ENCODE results near the gene CD47. TPM values are rescaled to one million over a fixed set of nuclear protein-coding genes. Genes with fewer than 3 reads are reported as not detected.

Gene CD47
- total RNA-seq, 3 donors from 2014 or later = 68.5 to 83.0 (median 73.2) TPM

DNA sequence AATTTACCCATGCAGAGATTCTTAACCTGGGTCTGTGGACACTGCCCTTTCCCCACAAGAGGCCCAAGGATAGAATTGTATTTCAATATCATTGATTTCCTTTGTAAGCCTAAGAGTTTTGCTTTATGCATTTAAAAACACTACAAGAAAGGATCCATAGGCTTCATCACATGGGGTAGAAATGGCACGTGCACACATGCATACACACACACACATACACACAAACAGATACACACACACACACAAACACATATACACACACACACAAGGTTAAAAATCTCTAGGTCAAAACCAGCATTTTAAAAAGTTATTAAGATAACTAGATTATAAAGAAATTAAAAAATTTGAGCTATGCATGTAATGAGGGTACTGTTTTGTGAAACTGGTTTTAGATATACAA, 35.5 kb upstream of the CD47 start:
- Histone ChIP-seq H3K4me1 (ENCODE audit: low read depth) (no peaks in the 10 kb centered on the region), H3K4me3 (no peak overlapping the region), H3K36me3 (ENCODE audit: low read depth) (no peaks in the 10 kb centered on the region), H3K9me3 (no peaks in the 10 kb centered on the region)
- intact Hi-C loops (cut with DNase I, micrococcal nuclease) = no loop called here
- DNase-seq (no peak), ATAC-seq (no peak)
- TF ChIP-seq CTCF (IDR thresholded peaks at IDR 0.05) = no peak

DNA sequence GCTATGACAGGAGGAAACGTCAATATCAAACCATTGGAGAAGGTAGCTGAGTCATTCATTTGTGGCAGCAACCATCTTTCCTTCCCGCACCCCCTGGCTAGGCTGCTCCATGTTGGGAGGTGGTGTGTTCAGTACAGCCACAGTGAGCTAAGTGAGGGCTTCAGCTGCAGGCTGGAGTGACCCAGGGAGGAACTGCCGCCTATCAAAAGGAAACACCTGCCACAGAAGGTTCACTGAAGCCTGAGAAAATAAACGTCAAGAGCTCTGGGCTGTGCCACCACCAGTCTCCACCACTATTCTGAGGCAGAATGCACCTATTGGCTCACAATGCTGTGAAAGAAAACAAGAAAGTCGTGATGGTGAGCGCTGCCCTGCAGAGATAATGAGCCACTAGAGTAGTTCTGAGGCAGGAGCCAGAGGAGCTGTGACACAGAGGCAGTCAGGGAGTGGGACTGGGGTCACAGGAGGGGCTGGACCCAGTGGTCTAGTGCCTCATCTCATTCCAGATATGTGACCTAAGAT, 34.8 kb upstream of the CD47 start:
- ATAC-seq (peak; percentile 72), DNase-seq (peak; percentile 20 to 64 (median 34))
- intact Hi-C loops (cut with DNase I, micrococcal nuclease) = no loop called here
- H3K36me3 ChIP-seq (ENCODE audit: low read depth) = no peaks in the 10 kb centered on the region
- H3K4me3 ChIP-seq = no peak overlapping the region
- no peaks in the 10 kb centered on the region for H3K4me1 ChIP-seq (ENCODE audit: low read depth)
- H3K9me3 ChIP-seq = no peaks in the 10 kb centered on the region
- no peak for TF ChIP-seq CTCF (IDR thresholded peaks at IDR 0.05)

DNA sequence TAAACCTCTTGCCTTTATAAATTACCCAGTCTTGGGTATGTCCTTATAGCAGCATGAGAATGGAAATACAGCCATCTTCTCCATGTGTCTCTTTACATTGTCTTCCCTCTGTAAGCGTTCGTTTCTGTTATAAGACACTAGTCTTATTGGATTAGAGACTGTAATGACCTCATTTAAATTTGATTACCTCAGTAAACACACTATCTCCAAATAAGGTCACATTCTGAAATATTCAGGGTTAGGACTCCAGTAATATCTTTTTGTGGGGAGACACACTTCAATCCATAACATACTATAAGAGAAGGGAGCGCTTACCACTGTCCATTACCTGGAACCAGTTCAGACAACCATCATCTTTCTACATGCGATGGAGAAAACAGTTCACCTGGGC, 34.3 kb upstream of the CD47 start:
- no peak for TF ChIP-seq CTCF (IDR thresholded peaks at IDR 0.05)
- intact Hi-C loops (cut with DNase I, micrococcal nuclease) = no loop called here
- no peak for ATAC-seq

GRCh38 chr3:108124337-108125152, 33.7 kb upstream of the CD47 start:
- intact Hi-C loops (cut with DNase I, micrococcal nuclease) = no loop called here
- Histone ChIP-seq H3K4me3 (no peak overlapping the region), H3K9me3 (no peaks in the 10 kb centered on the region), H3K4me1 (ENCODE audit: low read depth) (no peaks in the 10 kb centered on the region), H3K36me3 (ENCODE audit: low read depth) (no peaks in the 10 kb centered on the region)
- ATAC-seq (peak; percentile 67), DNase-seq (peak in 1 of 3 donors; percentile 22)
- TF ChIP-seq CTCF (IDR thresholded peaks at IDR 0.05) = no peak

More for the DNA sequence above, 34.3 kb upstream of the CD47 start:
- no peak for DNase-seq
- H3K9me3 ChIP-seq = no peaks in the 10 kb centered on the region
- no peak overlapping the region for H3K4me3 ChIP-seq
- H3K4me1 ChIP-seq (ENCODE audit: low read depth) = no peaks in the 10 kb centered on the region
- H3K36me3 ChIP-seq (ENCODE audit: low read depth) = no peaks in the 10 kb centered on the region

DNA sequence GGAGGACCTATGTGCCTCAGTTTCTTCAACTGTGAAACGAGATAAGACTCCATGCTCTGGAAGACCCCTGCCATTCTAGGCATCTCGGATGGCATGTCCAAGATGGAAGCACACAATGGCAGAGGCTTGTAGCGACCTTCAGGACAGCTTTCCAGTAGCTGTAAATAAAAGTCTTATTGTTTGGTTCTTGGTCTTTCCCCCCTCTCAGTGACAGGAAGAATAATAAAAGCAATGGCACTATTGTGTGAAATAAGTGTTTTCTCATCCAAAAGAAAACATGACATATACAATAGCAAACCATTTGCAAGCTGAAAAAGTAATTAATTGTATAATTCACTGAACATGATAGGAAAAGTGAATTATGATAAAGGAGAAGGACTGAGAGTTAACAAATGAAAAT, 32.5 kb upstream of the CD47 start:
- Histone ChIP-seq H3K4me3 (no peak overlapping the region), H3K9me3 (no peaks in the 10 kb centered on the region), H3K36me3 (ENCODE audit: low read depth) (no peaks in the 10 kb centered on the region), H3K4me1 (ENCODE audit: low read depth) (no peaks in the 10 kb centered on the region)
- DNase-seq (no peak), ATAC-seq (no peak)
- TF ChIP-seq CTCF (IDR thresholded peaks at IDR 0.05) = no peak
- intact Hi-C loops (cut with DNase I, micrococcal nuclease) = no loop called here

Data from mucosa of descending colon (tissue), 3 donors.